ENCODE results near the gene MCF2L2. TPM values are rescaled to one million over a fixed set of nuclear protein-coding genes. Genes with fewer than 3 reads are reported as not detected.

Gene MCF2L2
- total RNA-seq, 1 donor from 2014 or later: 0.84 TPM

- Histone ChIP-seq H3K36me3 (ENCODE audit: control insufficient read depth, insufficient read depth, low read length) (no peaks in the 10 kb centered on the region), H3K4me3 (ENCODE audit: low read depth, low read length) (no peak overlapping the region), H3K27me3 (ENCODE audit: control insufficient read depth, insufficient read depth, low read length) (no peaks in the 10 kb centered on the region)
- no peak for TF ChIP-seq CTCF (IDR thresholded peaks at IDR 0.05; ENCODE audit: insufficient read depth, low read length, poor library complexity, severe bottlenecking)
- no peak for DNase-seq (ENCODE audit: low read depth)
Measured at GRCh38 chr3:183144363-183144762, 284.1 kb downstream of the MCF2L2 start.

GRCh38 chr3:183142199-183142598, 286.2 kb downstream of the MCF2L2 start:
- no peaks in the 10 kb centered on the region for H3K27me3 ChIP-seq (ENCODE audit: control insufficient read depth, insufficient read depth, low read length)
- H3K36me3 ChIP-seq (ENCODE audit: control insufficient read depth, insufficient read depth, low read length): no peaks in the 10 kb centered on the region
- no peak for DNase-seq (ENCODE audit: low read depth)
- TF ChIP-seq CTCF (IDR thresholded peaks at IDR 0.05; ENCODE audit: insufficient read depth, low read length, poor library complexity, severe bottlenecking): no peak
- H3K4me3 ChIP-seq (ENCODE audit: low read depth, low read length): no peak overlapping the region

- Histone ChIP-seq H3K27me3 (ENCODE audit: control insufficient read depth, insufficient read depth, low read length) (no peaks in the 10 kb centered on the region), H3K36me3 (ENCODE audit: control insufficient read depth, insufficient read depth, low read length) (no peaks in the 10 kb centered on the region), H3K4me3 (ENCODE audit: low read depth, low read length) (no peak overlapping the region)
- no peak for DNase-seq (ENCODE audit: low read depth)
- TF ChIP-seq CTCF (IDR thresholded peaks at IDR 0.05; ENCODE audit: insufficient read depth, low read length, poor library complexity, severe bottlenecking): no peak
Measured at GRCh38 chr3:183134844-183135243, 293.6 kb downstream of the MCF2L2 start.

GRCh38 chr3:183132409-183132808, 296.0 kb downstream of the MCF2L2 start:
- no peak overlapping the region for H3K4me3 ChIP-seq (ENCODE audit: low read depth, low read length)
- no peak for TF ChIP-seq CTCF (IDR thresholded peaks at IDR 0.05; ENCODE audit: insufficient read depth, low read length, poor library complexity, severe bottlenecking)
- no peaks in the 10 kb centered on the region for H3K27me3 ChIP-seq (ENCODE audit: control insufficient read depth, insufficient read depth, low read length)
- no peak for DNase-seq (ENCODE audit: low read depth)
- no peaks in the 10 kb centered on the region for H3K36me3 ChIP-seq (ENCODE audit: control insufficient read depth, insufficient read depth, low read length)

- Histone ChIP-seq H3K4me3 (ENCODE audit: low read depth, low read length) (no peak overlapping the region), H3K27me3 (ENCODE audit: control insufficient read depth, insufficient read depth, low read length) (no peaks in the 10 kb centered on the region), H3K36me3 (ENCODE audit: control insufficient read depth, insufficient read depth, low read length) (no peaks in the 10 kb centered on the region)
- no peak for DNase-seq (ENCODE audit: low read depth)
- TF ChIP-seq CTCF (IDR thresholded peaks at IDR 0.05; ENCODE audit: insufficient read depth, low read length, poor library complexity, severe bottlenecking): no peak
Measured at GRCh38 chr3:183131735-183132134, 296.7 kb downstream of the MCF2L2 start.

GRCh38 chr3:183131186-183131725, 297.2 kb downstream of the MCF2L2 start:
- DNase-seq (ENCODE audit: low read depth): no peak
- Histone ChIP-seq H3K36me3 (ENCODE audit: control insufficient read depth, insufficient read depth, low read length) (no peaks in the 10 kb centered on the region), H3K4me3 (ENCODE audit: low read depth, low read length) (no peak overlapping the region), H3K27me3 (ENCODE audit: control insufficient read depth, insufficient read depth, low read length) (no peaks in the 10 kb centered on the region)
- TF ChIP-seq CTCF (IDR thresholded peaks at IDR 0.05; ENCODE audit: insufficient read depth, low read length, poor library complexity, severe bottlenecking): no peak

All from kidney epithelial cell (primary cell).